Heart left ventricle (tissue), 13 donors: ENCODE data around the gene PLPPR1.

Source experiments
- CTCF ChIP-seq, 12 donors: fragments of 200-600 bp; sonication (generic) in 4 of 12; IDR thresholded peaks; one replicate each; pipeline versions ENCODE4 v1.5.0 to v1.8.0; 2018 to 2022; ENCODE audit warnings: antibody characterized with exemption in 12 of 12, mild to moderate bottlenecking in 5 of 12
- POLR2A ChIP-seq, 2 donors: fragments of 450-650 bp; IDR thresholded peaks; one replicate each; pipeline ENCODE4 v1.6.1; 2017; ENCODE audit warnings: antibody characterized with exemption in 2 of 2, mild to moderate bottlenecking in 2 of 2, moderate library complexity in 2 of 2
- donor health status: ischemic (EF 13 %, LVEDD 7.1; RV severe dilation, severe dysfunction).
- donor health status: DM: no; HTN: yes; CAD: no.
- donor health status: DM: no; HTN: no; CAD: no.
- donor health status: ischemic (EF 25% LVEDD 6.9; RV normal size, moderate dysfunction).
- donor health status: ischemic (EF 25% LVEDD 5.7; RV mildly dilated, moderate dysfunction).
- donor health status: ischemic (EF 35%, LVEDD 5.7; RV mildly dilated, moderate dysfunction).
- donor health status: nonischemic (EF 11% LVEDD 7.7; RV severe dilation, severe dysfunction).
- donor health status: DM: yes; HTN: yes; CAD: no.
- donor health status: PGD.
- donor health status: ischemic (EF 29% LVEDD 5.4; RV normal size, mild dysfunction).
- donor health status: nonischemic (EF 23%, LVEDD 6.1; RV moderate dilation, normal function).

GRCh38 chr9:101360647-101361046 is 332.1 kb downstream of the PLPPR1 start:
- TF ChIP-seq CTCF (IDR thresholded peaks at IDR 0.05) = no peak
- TF ChIP-seq POLR2A (IDR thresholded peaks at IDR 0.05) = no peak
